PC-3 (cell line): Measurements from ENCODE around the gene RAB4A.
"Not testable (repeated sequence)": the region's sequence is repeated elsewhere in the genome, so short reads cannot be mapped to it uniquely, and the experiment has no call there.

ENCODE experiments used
- CTCF ChIP-seq: fragments of 300-600 bp; sonication (generic); conservative IDR thresholded peaks from 2 replicates; pipeline ENCODE4 v1.5.1; 2017; ENCODE audit warnings: antibody characterized with exemption, low read depth, mild to moderate bottlenecking, low read length
- EZH2 ChIP-seq: fragments of 300-600 bp; sonication (generic); IDR thresholded peaks from one replicate; pipeline ENCODE4 v1.6.1; 2017; ENCODE audit warnings: antibody characterized with exemption, mild to moderate bottlenecking, low read length; ENCODE audit not compliant: unreplicated experiment
- EZH2phosphoT487 ChIP-seq: fragments of 300-600 bp; sonication (generic); IDR thresholded peaks from 2 replicates; pipeline ENCODE4 v1.6.1; 2018; ENCODE audit warnings: mild to moderate bottlenecking, antibody characterized with exemption, low read length, borderline replicate concordance

- TF ChIP-seq EZH2phosphoT487, EZH2, CTCF: not testable (repeated sequence)
These were observed 56.9 kb downstream of the RAB4A start for GRCh38 chr1:229327765-229328164.
